HepG2 (cell line): ENCODE results near the gene MITF.

Experiments
- CEBPB ChIP-seq: IDR thresholded peaks from 2 replicates; pipeline ENCODE4 v1.6.1; 2011; ENCODE audit warnings: low read depth, low read length, improper control_type of control experiment, borderline replicate concordance
- JUND ChIP-seq: sonication (generic); formaldehyde crosslinking; IDR thresholded peaks from 2 replicates; pipeline ENCODE4 v1.8.0; 2022; ENCODE audit warnings: mild to moderate bottlenecking, missing genetic modification reagents
- ZNF879 ChIP-seq: sonication (generic); formaldehyde crosslinking; IDR thresholded peaks from 2 replicates; pipeline ENCODE4 v1.8.1; 2023; ENCODE audit warnings: missing genetic modification reagents
- TF ChIP-seq, protein P1 (sequence below): sonication (generic); formaldehyde crosslinking; IDR thresholded peaks from 2 replicates; pipeline ENCODE4 v1.5.0; 2020; ENCODE audit warnings: mild to moderate bottlenecking, missing genetic modification reagents, moderate library complexity

DNA sequence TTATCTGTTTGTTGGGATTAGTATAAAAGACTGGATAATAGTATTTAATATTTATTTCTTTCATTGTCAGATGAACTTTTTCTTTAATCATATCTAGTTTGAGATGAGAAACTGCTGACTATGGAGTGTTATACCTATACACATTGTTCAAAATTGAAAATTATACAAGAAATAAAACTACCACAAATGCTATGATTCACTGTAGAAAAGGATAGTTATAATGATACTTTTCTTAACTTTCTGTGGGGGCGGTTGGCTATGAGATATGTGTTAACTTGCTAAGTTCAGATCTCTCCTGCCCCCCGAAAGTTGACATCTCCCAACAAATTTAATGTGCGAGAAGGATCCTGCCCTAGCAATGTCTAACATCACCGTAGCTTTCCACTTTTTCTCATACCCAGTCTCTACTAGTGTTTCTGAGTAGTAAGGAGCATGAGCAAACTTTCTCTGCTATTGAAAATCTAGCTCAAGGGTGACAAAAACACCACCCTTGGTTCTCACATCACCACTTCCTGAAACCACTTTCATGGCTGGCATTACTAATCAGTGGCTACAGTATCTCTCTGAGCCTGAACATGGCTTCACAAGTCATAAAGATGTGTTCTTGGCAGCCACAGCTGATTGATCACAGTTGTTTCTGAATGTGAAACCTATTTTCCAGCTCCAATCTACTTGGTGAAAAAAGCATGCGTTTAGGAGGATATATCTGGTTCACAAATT is 244.4 kb downstream of the MITF start:
- TF ChIP-seq CEBPB, result no peak
- TF ChIP-seq, protein P1, sequence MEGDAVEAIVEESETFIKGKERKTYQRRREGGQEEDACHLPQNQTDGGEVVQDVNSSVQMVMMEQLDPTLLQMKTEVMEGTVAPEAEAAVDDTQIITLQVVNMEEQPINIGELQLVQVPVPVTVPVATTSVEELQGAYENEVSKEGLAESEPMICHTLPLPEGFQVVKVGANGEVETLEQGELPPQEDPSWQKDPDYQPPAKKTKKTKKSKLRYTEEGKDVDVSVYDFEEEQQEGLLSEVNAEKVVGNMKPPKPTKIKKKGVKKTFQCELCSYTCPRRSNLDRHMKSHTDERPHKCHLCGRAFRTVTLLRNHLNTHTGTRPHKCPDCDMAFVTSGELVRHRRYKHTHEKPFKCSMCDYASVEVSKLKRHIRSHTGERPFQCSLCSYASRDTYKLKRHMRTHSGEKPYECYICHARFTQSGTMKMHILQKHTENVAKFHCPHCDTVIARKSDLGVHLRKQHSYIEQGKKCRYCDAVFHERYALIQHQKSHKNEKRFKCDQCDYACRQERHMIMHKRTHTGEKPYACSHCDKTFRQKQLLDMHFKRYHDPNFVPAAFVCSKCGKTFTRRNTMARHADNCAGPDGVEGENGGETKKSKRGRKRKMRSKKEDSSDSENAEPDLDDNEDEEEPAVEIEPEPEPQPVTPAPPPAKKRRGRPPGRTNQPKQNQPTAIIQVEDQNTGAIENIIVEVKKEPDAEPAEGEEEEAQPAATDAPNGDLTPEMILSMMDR, result no peak
- no peak for TF ChIP-seq JUND (CRISPR knock-in tag)
- TF ChIP-seq ZNF879 (CRISPR knock-in tag), result no peak
